Measurements from ENCODE around the gene FAM171A1.
"Not testable (repeated sequence)": the region's sequence is repeated elsewhere in the genome, so short reads cannot be mapped to it uniquely, and the experiment has no call there.

The FAM171A1 gene

DNA sequence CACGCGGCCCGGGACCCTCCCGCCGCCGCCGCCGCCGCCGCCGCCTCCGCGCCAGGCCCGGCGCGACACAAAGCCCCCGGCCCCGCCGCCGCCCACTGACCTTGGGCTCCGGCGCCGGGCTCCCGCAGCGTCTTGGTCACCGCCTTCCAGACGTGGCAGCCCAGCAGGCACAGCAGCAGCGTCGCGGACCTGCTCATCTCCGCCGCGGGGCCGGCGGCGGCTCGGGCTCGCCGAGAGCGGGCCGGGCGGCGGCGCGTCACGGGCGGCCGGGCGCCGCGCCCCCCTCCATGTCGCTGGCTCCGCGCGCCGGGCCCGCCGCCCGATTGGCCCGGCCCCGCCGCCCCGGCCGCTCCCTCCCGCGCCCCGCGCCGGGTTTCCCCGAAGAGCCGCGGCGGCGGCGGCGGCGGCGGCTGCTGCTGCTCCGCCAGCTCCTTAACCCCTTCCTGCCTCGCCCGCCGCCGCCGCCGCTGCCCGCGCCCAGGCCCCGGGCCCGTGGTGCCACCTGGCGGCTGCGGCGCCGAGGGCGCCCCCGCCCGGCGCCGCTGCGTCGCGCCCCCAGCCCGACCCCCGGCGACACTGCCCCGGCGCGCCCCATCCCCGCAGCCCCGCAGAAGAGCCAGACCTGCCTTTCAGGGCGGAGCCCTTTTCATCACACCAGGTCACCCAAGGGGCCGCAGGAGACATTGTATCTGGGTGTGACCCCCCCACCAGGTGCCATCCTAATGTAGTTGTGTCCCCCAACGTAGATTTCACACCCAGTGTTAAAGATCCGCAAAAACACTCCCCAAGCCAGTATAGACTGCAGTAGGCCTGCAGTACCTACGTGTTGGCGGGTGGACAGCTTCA is at the start of gene FAM171A1:
TSS of gene FAM171A1 (minus strand) at position 434 of the 846 bp plus-strand sequence. CDS start at position 197, 237 bp downstream.
- peak; percentile 75 for DNase-seq (ENCODE audit: low spot score)

- no peak for DNase-seq (ENCODE audit: low spot score)
Measured at GRCh38 chr10:15420858-15421257, 49.8 kb upstream of the FAM171A1 start.

GRCh38 chr10:15419279-15419874 is 48.3 kb upstream of the FAM171A1 start:
- DNase-seq (ENCODE audit: low spot score): no peak

GRCh38 chr10:15416034-15416433 is 44.9 kb upstream of the FAM171A1 start:
- no peak for DNase-seq (ENCODE audit: low spot score)

DNA sequence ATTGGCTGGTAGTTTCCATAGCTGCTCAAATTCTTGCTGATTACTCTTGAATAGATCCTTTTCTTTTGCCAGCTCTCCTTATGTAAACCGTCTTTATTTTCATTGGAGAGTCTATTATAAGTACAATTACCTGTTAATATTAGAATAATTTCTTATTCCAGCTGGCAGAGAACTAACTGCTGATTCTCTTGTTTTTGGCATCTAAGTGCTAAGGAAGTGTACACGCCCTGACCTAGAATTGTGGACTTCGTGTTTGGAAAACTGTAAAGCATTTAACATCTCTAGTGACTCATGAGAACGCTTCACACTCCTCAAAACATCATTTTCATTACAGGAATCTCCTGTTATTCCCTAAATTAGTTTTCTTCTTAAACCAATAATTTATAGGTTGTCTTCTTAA is 39.9 kb upstream of the FAM171A1 start:
- DNase-seq (ENCODE audit: low spot score): no peak

DNA sequence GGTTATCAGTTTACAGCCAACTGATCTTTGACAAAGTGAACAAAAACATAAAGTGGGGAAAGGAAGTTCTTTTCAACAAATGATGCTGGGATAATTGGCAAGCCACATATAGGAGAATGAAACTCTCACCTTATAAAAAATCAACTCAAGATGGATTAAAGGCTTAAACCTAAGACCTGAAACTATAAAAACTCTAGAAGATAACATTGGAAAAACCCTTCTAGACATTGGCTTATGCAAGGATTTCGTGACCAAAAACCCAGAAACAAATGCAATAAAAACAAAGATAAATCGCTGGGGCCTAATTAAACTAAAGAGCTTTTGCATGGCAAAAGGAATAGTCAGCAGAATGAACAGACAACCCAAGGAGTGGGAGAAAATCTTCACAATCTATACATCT is 38.3 kb upstream of the FAM171A1 start:
- not testable (repeated sequence) for DNase-seq (ENCODE audit: low spot score)

GRCh38 chr10:15408557-15408956 is 37.5 kb upstream of the FAM171A1 start:
- no peak for DNase-seq (ENCODE audit: low spot score)

DNA sequence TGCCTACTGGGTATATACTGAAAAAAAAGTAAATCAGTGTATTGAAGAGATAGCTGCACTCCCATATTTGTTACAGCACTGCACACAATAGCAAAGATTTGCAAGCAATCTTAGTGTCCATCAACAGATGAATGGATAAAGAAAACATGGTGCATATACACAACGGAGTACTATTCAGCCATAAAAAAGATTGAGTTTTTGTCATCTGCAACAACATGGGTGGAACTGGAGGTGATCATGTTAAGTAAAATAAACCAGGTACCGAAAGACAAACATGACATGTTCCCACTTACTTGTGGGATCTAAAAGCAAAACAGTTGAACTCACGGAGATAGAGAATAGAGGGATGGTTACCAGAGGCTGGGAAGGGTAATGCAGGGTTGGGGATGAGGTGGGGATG is 34.2 kb upstream of the FAM171A1 start:
- DNase-seq (ENCODE audit: low spot score): no peak

DNA sequence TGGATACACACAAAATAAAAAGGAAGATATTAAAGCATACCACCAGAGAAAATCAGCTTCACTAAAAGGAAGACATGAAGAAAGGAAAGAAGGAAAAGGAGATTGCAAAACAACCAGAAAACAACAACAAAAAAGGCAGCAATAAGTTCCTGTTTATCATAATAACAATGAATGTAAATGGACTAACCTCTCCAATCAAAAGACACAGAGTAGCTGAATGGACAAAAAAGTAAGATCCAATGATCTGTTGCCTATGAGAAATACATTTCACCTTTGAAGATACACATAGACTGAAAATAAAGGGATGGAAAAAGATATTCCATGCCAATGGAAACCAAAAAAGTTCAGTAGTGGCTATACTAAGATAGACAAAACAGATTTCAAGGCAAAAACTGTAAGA is 30.3 kb upstream of the FAM171A1 start:
- DNase-seq (ENCODE audit: low spot score): no peak

DNA sequence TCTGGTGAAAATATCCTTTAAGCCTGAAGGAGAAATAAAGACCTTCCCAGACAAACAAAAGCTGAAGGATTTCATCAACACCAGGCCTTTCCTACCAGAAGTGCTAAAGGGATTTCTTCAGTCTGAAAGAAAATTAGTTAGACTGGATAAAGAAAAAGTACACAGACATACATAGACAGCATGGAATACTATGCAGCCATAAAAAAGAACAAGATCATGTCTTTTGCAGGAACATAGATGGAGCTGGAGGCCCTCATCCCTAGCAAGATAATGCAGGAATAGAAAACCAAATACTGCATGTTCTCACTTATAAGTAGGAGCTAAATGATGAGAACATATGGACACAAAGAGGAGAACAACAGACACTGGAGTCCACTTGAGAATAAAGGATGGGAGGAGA is 29.4 kb upstream of the FAM171A1 start:
- DNase-seq (ENCODE audit: low spot score): not testable (repeated sequence)

- no peak for DNase-seq (ENCODE audit: low spot score)
Measured at GRCh38 chr10:15399060-15399661, 28.1 kb upstream of the FAM171A1 start.

GRCh38 chr10:15395935-15396334 is 24.8 kb upstream of the FAM171A1 start:
- DNase-seq (ENCODE audit: low spot score): no peak

- DNase-seq (ENCODE audit: low spot score): no peak
Measured at GRCh38 chr10:15393139-15393825, 22.2 kb upstream of the FAM171A1 start.

GRCh38 chr10:15391491-15391890 is 20.4 kb upstream of the FAM171A1 start:
- no peak for DNase-seq (ENCODE audit: low spot score)

GRCh38 chr10:15388172-15388571 is 17.1 kb upstream of the FAM171A1 start:
- not testable (repeated sequence) for DNase-seq (ENCODE audit: low spot score)

- no peak for DNase-seq (ENCODE audit: low spot score)
Measured at GRCh38 chr10:15387021-15387420, 15.9 kb upstream of the FAM171A1 start.

- no peak for DNase-seq (ENCODE audit: low spot score)
Measured at GRCh38 chr10:15385552-15386455, 14.7 kb upstream of the FAM171A1 start.

- no peak for DNase-seq (ENCODE audit: low spot score)
Measured at GRCh38 chr10:15381420-15381819, 10.3 kb upstream of the FAM171A1 start.

- DNase-seq (ENCODE audit: low spot score): no peak
Measured at GRCh38 chr10:15379078-15379477, 8.0 kb upstream of the FAM171A1 start.

DNA sequence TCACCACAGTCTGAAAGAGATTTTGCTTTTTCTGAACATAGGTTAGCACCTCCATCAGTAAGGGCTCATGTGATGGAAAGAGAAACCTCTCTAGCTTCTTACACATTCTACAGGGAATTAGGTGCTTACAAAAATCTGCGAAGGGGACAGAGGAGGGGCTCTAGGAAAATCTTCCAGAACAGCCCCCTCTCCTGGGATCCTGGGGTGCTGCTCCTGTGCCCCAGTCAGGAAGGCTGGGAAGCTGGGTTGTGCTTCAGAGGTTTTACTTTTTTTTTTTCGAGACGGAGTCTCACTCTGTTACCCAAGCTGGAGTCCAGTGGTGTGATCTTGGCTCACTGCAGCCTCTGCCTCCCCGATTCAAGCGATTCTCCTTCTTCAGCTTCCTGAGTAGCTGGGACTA is 7.5 kb upstream of the FAM171A1 start:
- DNase-seq (ENCODE audit: low spot score): no peak

- no peak for DNase-seq (ENCODE audit: low spot score)
Measured at GRCh38 chr10:15374566-15374965, 3.5 kb upstream of the FAM171A1 start.
